ENCODE results near the gene RIC8B.

RIC8B gene

GRCh38 chr12:106759526-106760183, 14.8 kb upstream of the RIC8B start:
- no peak for DNase-seq

DNA sequence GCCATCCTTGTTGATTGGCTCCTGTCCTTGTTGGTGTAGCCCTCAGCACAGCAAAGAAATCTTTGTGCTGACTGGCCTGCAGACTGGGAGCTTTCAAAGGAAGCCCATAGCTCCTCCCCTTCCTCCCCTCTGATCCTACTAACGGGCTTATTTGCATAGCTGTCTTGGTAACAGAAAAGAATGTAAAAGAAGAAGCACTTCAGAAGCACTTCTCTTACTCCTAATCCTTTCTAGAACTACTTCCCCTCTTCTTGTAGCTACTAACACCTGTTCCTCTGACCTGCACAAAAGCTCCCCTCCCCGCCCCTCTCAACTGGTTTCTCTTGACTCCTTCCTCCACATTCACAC, 14.3 kb upstream of the RIC8B start:
- no peak for DNase-seq

DNA sequence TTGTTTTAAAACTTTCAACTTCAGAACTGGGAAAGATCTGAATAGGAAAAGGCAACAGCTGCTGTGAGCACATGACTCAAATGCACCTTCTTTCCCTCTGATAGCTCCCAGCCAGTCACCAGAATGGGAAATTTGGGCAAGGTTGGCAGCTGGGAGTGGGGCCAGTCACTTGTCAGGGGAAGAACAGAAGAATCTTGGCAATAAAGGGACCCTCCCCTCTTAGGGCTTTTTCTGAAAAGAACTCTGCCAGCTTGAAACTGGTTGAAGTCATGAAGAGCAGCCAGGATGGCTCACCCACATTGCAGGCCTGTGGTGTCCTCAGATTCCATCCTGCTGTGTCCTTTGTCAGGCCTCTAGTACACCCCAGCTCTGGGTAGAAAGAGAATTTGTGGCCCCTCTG, 10.3 kb upstream of the RIC8B start:
- DNase-seq = no peak

- no peak for DNase-seq
Observed at GRCh38 chr12:106764738-106765137, 9.7 kb upstream of the RIC8B start.

DNA sequence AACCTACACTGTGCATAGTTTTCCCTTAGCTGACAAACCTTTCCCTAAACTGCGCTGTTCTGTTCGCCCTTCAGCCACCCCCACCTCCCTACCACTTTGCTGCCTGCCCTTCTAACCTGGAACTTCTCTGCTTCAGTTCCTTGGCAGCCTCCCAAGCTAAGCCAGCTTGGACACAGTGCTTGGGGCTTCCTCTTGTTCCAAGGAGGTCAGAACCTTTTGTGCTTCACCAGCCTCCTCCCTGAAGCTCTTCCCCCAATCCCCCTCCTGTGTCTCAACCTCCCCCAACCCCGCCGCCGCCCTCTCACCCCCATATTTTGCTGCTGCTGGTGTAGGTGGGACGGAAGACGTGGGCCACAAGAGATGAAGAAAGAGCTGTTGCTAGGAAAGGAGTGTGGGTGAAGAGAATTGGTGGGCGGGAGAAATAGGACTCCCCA, 8.1 kb upstream of the RIC8B start:
- no peak for DNase-seq

- DNase-seq = no peak
Observed at GRCh38 chr12:106767206-106767605, 7.3 kb upstream of the RIC8B start.

- no peak for DNase-seq
Observed at GRCh38 chr12:106767954-106768822, 6.3 kb upstream of the RIC8B start.

DNA sequence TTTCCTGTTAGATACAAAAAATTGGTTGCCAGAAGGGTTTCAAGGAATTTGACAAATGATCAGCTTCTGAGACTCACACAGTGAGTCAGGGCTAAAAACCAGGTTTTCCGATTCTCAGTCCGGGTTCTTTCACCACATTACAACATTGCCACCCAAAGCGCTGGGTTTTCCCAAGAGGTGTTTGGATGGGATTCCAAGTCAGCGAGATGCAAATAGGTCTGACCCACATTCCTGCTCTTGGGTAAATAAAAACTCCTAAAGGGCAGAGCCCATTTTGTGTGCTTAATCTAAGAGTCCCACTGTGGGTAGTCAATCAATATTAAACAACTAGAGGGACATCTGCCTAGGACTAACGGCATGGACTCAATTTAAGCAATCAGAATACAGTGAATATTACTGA, 5.4 kb upstream of the RIC8B start:
- DNase-seq = no peak

- no peak for DNase-seq
Observed at GRCh38 chr12:106769546-106769945, 4.9 kb upstream of the RIC8B start.

DNA sequence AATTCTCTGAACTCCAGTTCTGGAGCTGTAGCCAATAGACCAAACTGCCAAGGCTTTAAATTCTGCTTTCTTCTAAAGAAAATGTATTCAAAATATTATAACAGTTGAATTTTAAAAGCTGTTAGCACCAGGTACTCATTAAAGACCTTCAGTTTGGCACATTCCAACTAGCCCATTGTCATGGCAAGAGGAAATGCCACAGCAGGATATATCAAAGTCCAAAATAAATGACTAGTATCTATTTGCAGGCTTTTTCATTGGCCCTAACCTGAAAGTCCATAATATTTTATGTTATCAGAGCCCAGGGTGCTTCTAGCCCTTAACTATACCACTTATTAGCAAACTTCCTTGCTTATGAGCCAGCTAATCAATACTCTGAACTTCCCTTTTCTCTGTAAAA, 3.1 kb upstream of the RIC8B start:
- no peak for DNase-seq

GRCh38 chr12:106773286-106774004, 1.0 kb upstream of the RIC8B start:
- DNase-seq = no peak

DNA sequence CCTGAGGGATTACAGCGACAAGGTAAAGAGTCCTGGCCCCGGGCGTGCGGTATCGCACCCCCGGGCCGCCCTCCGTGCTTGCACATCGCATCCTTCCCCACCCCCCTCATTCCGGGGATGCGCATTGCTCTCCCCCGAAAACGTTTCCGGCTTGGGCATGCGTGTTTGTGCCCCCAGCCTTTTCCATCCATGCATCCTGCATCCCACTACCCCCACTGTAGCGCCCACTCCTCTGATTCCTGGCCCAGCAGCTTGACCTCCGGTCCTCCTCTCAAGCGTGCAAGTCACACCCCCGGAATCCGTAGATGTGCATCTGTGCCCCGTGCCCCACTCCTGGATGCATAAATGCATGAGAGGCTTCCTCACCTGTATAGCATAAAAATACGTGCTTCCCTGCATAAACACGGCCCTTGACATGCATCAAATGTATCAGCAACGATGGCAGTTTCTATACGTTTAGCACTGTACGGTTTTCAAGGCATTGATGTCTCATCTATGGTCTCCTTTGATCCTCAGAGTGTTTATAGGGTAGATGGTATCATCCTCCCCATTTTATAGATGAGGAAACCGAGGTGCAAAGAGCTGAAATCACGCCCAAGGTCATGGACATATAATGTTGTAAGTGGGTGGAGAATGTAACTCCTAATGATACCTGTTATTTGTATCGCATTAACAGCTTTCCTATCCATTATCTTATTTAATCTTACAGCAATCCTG, 484 bp downstream of the RIC8B start:
- no peak for DNase-seq

DNA sequence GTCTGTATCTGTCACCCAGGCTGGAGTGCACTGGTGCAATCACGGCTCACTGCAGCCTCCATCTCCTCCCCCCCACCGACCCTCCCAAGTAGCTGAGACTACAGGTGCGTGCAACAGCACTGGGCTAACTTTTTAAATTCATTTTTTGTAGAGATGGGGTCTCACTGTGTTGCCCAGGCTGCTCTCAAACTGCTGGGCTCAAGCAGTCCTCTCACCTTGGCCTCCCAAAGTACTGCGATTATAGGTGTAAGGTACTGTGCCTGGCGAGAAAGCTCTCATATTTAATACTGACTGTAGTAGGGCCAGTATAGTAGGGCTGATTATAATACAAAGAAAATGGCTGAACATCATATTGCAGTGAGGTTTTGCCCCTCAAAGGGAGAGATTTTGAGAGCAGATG, 2.4 kb downstream of the RIC8B start:
- no peak for DNase-seq

- no peak for DNase-seq
Observed at GRCh38 chr12:106780010-106780631, 5.6 kb downstream of the RIC8B start.

GRCh38 chr12:106782619-106783018, 8.1 kb downstream of the RIC8B start:
- DNase-seq = no peak

GRCh38 chr12:106783515-106783914, 9.0 kb downstream of the RIC8B start:
- DNase-seq = no peak

DNA sequence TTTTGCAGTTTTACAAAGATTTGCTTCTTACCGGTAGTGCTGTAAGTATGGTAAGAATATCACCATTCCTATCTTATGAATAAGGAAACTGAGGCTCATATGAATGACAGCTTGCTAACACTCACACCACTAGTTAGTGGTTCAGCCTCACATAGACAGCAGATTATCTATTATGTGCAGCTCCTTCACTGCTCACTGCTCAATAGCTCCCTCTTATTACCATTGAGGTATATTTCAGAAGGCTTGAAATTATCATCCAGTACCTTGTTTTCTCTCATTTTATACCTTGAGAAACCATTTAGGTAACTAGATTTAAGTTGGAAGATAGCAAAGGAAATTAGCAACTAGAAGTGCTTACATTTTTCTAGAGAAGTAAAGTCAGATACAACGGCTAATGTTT, 15.5 kb downstream of the RIC8B start:
- no peak for DNase-seq

DNA sequence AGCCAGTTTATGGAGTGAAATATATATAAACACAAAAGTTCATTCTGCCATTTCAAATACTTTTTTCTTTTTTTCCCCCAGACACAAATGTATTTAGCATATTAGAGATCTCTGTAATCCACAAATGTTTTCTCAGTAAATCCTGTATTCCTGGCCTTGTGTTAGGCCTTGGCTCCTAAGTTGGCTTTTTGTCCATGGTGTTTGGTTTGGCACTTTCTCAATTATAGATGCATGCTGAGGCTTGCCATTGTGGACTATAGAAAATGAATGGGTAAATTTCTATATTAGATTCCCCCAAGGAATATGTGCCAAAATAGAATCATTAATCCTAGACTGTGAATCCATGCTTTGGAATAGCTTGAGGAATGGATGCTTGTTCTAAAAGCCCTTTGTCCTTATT, 17.0 kb downstream of the RIC8B start:
- no peak for DNase-seq

DNA sequence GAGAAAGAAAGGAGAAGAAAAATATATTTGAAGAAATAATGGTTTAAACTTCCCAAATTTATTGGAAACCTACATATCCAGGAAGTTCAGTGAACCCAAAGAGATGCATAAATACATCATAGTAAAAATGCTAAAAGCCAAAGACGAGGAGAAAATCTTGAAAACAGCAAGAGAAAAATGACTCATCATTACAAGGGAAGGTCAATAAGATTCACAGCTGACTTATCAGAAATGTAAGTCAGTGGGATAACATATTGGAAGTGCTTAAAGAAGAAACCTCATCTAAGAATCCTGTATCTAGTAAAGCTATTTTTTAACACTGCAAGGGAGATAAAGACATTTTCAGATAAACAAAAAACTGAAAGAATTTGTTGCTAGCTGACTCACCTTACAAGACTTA, 19.9 kb downstream of the RIC8B start:
- DNase-seq = no peak

- no peak for DNase-seq
Observed at GRCh38 chr12:106801167-106801708, 26.8 kb downstream of the RIC8B start.

DNA sequence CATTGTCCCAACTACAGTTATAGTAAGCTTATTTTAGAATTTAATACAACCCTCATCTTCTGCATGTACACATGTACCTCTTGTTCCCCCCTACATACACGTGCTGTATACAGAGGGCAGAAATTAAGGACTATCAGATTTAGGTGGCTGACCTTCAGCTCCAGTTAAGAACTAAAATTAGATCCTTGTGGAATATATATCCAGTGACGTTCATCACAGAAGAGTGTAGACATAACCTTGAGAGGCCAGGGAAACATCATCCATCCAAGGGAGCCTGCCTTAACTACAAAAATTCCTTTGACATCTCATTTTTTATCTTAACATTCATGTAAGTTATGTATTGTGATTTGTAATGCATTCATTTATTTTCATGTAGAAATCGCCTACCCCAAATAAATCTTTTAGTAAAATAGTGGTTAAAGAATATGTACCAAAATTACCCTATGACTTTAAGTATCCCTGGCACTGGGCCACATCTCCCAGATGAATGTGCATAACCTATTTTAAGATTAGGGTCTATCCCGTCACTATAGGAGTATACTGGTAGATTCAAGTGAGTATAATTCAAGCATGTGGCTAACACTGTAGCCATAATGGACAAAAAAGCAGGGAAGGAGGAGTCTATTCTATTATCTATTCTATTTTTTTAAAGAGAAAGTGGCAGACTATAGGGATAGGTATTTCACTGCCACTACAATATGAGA, 27.5 kb downstream of the RIC8B start:
- no peak for DNase-seq

GRCh38 chr12:106804668-106805067, 30.2 kb downstream of the RIC8B start:
- no peak for DNase-seq
